ENCODE data around the gene AVPR2. TPM values are rescaled to one million over a fixed set of nuclear protein-coding genes. Genes with fewer than 3 reads are reported as not detected.
A peak's percentile ranks its signal among the peaks of the same experiment; 100 is the strongest.

The AVPR2 gene
- total and polyA plus RNA-seq, 9 of the 15 experiments (the other 6 are each of a cell fraction or from before 2014, with no cell fraction given) = not detected

DNA sequence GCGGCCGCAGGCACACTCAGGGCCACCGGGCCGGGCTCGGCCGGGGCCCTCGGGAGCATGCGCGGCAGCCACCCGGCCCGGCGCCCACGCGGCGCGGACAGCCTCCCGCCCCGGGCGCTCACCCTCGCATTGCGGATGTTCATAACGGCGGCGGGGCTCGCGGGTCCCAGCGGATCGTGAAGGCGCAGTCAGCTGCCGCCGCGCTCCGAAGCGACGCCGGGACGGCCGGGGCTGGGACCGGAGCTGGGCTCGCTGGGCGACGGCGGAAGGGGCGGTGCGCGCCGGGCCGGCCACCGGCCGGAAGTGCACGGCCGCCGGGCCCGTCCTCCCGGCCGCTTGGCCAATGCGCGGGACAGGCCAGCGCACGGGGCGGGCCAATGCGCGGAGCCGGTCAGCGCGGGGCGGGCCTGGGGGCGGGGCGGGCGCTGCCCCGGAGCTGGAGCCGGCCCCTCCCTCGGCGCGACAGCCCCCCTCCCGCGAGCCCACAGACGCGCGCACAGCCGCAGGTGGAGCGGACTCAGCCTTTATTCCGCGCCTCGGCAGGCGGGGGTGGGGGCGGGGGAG, 30.4 kb downstream of the AVPR2 start, which contains the start of gene NAA10 (continued):
- TF ChIP-seq, protein P1, sequence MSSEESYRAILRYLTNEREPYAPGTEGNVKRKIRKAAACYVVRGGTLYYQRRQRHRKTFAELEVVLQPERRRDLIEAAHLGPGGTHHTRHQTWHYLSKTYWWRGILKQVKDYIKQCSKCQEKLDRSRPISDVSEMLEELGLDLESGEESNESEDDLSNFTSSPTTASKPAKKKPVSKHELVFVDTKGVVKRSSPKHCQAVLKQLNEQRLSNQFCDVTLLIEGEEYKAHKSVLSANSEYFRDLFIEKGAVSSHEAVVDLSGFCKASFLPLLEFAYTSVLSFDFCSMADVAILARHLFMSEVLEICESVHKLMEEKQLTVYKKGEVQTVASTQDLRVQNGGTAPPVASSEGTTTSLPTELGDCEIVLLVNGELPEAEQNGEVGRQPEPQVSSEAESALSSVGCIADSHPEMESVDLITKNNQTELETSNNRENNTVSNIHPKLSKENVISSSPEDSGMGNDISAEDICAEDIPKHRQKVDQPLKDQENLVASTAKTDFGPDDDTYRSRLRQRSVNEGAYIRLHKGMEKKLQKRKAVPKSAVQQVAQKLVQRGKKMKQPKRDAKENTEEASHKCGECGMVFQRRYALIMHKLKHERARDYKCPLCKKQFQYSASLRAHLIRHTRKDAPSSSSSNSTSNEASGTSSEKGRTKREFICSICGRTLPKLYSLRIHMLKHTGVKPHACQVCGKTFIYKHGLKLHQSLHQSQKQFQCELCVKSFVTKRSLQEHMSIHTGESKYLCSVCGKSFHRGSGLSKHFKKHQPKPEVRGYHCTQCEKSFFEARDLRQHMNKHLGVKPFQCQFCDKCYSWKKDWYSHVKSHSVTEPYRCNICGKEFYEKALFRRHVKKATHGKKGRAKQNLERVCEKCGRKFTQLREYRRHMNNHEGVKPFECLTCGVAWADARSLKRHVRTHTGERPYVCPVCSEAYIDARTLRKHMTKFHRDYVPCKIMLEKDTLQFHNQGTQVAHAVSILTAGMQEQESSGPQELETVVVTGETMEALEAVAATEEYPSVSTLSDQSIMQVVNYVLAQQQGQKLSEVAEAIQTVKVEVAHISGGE (CRISPR knock-in tag; IDR thresholded peaks at IDR 0.05) = peak in 1 of 3 experiments; percentile 80; a peak in 2 of 6 replicates
- TF ChIP-seq POLR2H (tag; IDR thresholded peaks at IDR 0.05; ENCODE audit: low read depth) (no peak), ZNF408 (CRISPR knock-in tag; IDR thresholded peaks at IDR 0.05; ENCODE audit: low read depth) (no peak), PHF8 (IDR thresholded peaks at IDR 0.05; ENCODE audit: borderline replicate concordance, low read length) (peak; percentile 70; the same call in 1 of the 2 replicates), ZNF551 (CRISPR knock-in tag; IDR thresholded peaks at IDR 0.05) (no peak), NCOA6 (IDR thresholded peaks at IDR 0.05) (no peak), TEAD2 (tag; IDR thresholded peaks at IDR 0.05) (no peak)
- TF ChIP-seq, protein P2, sequence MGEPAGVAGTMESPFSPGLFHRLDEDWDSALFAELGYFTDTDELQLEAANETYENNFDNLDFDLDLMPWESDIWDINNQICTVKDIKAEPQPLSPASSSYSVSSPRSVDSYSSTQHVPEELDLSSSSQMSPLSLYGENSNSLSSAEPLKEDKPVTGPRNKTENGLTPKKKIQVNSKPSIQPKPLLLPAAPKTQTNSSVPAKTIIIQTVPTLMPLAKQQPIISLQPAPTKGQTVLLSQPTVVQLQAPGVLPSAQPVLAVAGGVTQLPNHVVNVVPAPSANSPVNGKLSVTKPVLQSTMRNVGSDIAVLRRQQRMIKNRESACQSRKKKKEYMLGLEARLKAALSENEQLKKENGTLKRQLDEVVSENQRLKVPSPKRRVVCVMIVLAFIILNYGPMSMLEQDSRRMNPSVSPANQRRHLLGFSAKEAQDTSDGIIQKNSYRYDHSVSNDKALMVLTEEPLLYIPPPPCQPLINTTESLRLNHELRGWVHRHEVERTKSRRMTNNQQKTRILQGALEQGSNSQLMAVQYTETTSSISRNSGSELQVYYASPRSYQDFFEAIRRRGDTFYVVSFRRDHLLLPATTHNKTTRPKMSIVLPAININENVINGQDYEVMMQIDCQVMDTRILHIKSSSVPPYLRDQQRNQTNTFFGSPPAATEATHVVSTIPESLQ (CRISPR knock-in tag; IDR thresholded peaks at IDR 0.05) = no peak
- TF ChIP-seq, protein P3, sequence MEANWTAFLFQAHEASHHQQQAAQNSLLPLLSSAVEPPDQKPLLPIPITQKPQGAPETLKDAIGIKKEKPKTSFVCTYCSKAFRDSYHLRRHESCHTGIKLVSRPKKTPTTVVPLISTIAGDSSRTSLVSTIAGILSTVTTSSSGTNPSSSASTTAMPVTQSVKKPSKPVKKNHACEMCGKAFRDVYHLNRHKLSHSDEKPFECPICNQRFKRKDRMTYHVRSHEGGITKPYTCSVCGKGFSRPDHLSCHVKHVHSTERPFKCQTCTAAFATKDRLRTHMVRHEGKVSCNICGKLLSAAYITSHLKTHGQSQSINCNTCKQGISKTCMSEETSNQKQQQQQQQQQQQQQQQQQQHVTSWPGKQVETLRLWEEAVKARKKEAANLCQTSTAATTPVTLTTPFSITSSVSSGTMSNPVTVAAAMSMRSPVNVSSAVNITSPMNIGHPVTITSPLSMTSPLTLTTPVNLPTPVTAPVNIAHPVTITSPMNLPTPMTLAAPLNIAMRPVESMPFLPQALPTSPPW (CRISPR knock-in tag; IDR thresholded peaks at IDR 0.05) = peak; percentile 95
- TF ChIP-seq, protein P4, sequence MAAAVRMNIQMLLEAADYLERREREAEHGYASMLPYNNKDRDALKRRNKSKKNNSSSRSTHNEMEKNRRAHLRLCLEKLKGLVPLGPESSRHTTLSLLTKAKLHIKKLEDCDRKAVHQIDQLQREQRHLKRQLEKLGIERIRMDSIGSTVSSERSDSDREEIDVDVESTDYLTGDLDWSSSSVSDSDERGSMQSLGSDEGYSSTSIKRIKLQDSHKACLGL (CRISPR knock-in tag; IDR thresholded peaks at IDR 0.05; ENCODE audit: borderline replicate concordance, poor library complexity, severe bottlenecking) = no peak
- TF ChIP-seq, protein P5, sequence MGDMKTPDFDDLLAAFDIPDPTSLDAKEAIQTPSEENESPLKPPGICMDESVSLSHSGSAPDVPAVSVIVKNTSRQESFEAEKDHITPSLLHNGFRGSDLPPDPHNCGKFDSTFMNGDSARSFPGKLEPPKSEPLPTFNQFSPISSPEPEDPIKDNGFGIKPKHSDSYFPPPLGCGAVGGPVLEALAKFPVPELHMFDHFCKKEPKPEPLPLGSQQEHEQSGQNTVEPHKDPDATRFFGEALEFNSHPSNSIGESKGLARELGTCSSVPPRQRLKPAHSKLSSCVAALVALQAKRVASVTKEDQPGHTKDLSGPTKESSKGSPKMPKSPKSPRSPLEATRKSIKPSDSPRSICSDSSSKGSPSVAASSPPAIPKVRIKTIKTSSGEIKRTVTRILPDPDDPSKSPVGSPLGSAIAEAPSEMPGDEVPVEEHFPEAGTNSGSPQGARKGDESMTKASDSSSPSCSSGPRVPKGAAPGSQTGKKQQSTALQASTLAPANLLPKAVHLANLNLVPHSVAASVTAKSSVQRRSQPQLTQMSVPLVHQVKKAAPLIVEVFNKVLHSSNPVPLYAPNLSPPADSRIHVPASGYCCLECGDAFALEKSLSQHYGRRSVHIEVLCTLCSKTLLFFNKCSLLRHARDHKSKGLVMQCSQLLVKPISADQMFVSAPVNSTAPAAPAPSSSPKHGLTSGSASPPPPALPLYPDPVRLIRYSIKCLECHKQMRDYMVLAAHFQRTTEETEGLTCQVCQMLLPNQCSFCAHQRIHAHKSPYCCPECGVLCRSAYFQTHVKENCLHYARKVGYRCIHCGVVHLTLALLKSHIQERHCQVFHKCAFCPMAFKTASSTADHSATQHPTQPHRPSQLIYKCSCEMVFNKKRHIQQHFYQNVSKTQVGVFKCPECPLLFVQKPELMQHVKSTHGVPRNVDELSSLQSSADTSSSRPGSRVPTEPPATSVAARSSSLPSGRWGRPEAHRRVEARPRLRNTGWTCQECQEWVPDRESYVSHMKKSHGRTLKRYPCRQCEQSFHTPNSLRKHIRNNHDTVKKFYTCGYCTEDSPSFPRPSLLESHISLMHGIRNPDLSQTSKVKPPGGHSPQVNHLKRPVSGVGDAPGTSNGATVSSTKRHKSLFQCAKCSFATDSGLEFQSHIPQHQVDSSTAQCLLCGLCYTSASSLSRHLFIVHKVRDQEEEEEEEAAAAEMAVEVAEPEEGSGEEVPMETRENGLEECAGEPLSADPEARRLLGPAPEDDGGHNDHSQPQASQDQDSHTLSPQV (IDR thresholded peaks at IDR 0.05) = no peak
- TF ChIP-seq, protein P6, sequence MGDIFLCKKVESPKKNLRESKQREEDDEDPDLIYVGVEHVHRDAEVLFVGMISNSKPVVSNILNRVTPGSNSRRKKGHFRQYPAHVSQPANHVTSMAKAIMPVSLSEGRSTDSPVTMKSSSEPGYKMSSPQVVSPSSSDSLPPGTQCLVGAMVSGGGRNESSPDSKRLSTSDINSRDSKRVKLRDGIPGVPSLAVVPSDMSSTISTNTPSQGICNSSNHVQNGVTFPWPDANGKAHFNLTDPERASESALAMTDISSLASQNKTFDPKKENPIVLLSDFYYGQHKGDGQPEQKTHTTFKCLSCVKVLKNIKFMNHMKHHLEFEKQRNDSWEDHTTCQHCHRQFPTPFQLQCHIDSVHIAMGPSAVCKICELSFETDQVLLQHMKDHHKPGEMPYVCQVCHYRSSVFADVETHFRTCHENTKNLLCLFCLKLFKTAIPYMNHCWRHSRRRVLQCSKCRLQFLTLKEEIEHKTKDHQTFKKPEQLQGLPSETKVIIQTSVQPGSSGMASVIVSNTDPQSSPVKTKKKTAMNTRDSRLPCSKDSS (IDR thresholded peaks at IDR 0.05; ENCODE audit: low read depth, partially characterized antibody) = no peak

Data from K562 (cell line).